Aorta (tissue), 5 donors: ENCODE data around the gene AICDA. TPM values are rescaled to one million over a fixed set of nuclear protein-coding genes. Genes with fewer than 3 reads are reported as not detected.
"Not testable (repeated sequence)": the region's sequence is repeated elsewhere in the genome, so short reads cannot be mapped to it uniquely, and the experiment has no call there.

Source experiments
- ATAC-seq: fragments of 200-7000 bp; cut with Tn5 transposase; one replicate; pipeline ENCODE4 v1.9.1; 2022; ENCODE audit warnings: moderate library complexity; ENCODE audit not compliant: low FRiP score
- DNase-seq, 2 donors: peaks; one replicate each; pipeline ENCODE4 v3.0.0-alpha.2; 2020
- H3K27ac ChIP-seq, 2 donors: one replicate each; pipeline ENCODE4 v1.5.1; 2013; ENCODE audit warnings: low read length in 2 of 2, mild to moderate bottlenecking in 2 of 2, moderate library complexity in 2 of 2, control low read depth in 1 of 2, inconsistent platforms in 1 of 2, low read depth in 1 of 2
- H3K27me3 ChIP-seq, 2 donors: one replicate each; pipeline ENCODE4 v1.6.1; 2013; ENCODE audit warnings: control low read depth in 1 of 2, low read length in 1 of 2, mild to moderate bottlenecking in 1 of 2, moderate library complexity in 1 of 2; ENCODE audit not compliant: insufficient read depth in 2 of 2, control insufficient read depth in 1 of 2
- H3K36me3 ChIP-seq, 2 donors: one replicate each; pipeline ENCODE4 v1.6.1; 2013; ENCODE audit warnings: control low read depth in 1 of 2, low read length in 1 of 2, mild to moderate bottlenecking in 1 of 2; ENCODE audit not compliant: insufficient read depth in 2 of 2, control insufficient read depth in 1 of 2
- H3K4me1 ChIP-seq, 2 donors: one replicate each; pipeline ENCODE4 v1.6.1; 2013; ENCODE audit warnings: low read length in 2 of 2, control low read depth in 1 of 2, mild to moderate bottlenecking in 1 of 2, moderate library complexity in 1 of 2; ENCODE audit not compliant: insufficient read depth in 2 of 2, control insufficient read depth in 1 of 2
- H3K4me3 ChIP-seq, 2 donors: one replicate each; pipeline ENCODE4 v1.5.1; 2013; ENCODE audit warnings: low read length in 2 of 2, control low read depth in 1 of 2, mild to moderate bottlenecking in 1 of 2
- H3K9me3 ChIP-seq: one replicate; pipeline ENCODE4 v1.6.1; 2013; ENCODE audit warnings: mild to moderate bottlenecking, low read length; ENCODE audit not compliant: control insufficient read depth
- WGBS, 2 donors: extraction: QIAGEN DNeasy Blood & Tissue Kit; methylation state at CpG; one replicate each; pipeline ENCODE4 v1.1.7; 2013; 5-methylcytosine and 5-hydroxymethylcytosine counted together
- intact Hi-C, 2 donors: fragments of 100-400 bp; cut with DNase I; formaldehyde crosslinking; loops; one replicate each; pipeline versions ENCODE4 v1.14.2 to v1.15.0; 2022
- polyA plus RNA-seq, 2 donors: library from polyadenylated mRNA; stranded (reverse); fragments of 200-250 nt; gene quantifications; one replicate each; pipeline ENCODE4 v1.2.3, GENCODE V29; 2013
- total RNA-seq, 2 donors: library from RNA; stranded (reverse); fragmentation: NEBNext Ultra II Directional; extraction: Animal tissue kit (Norgen Biotek cat#: 25700); gene quantifications; one replicate each; pipeline ENCODE4 v1.2.1, GENCODE V29; 2021
- donor health status: healthy with polysubstance abuse.
- donor health status: Bipolar disorder and iron deficiency.
- donor health status: DM: no; HTN: no; CAD: no.
- donor health status: DM: no; HTN: no; CAD: no.
- donor health status: DM: yes; HTN: yes; CAD: no.

AICDA gene
- total and polyA plus RNA-seq, 4 donors, result 0.23 to 1.1 (median 0.39) TPM; not detected in 1

DNA sequence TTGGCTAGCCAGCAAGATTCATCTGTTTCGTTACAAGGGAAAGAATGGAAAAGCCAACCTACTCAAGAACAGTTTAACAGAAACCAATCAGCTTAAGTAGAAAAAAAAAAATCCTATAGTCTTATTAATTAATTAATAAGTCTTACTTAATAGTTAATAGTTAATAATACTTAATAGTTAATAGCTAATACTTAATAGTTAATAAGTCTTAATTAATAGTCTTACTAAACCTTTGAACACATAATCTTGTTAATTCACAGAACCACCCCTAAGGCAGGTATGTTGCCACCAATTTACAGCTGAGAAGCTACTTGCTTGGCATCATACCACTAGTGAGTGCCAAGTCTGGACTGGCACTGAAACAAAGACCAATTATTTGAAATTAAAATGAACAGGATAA, 30.1 kb upstream of the AICDA start:
- intact Hi-C loops, result no loop called here
- no peak for DNase-seq
- Histone ChIP-seq H3K36me3 (no peaks in the 10 kb centered on the region), H3K27ac (no peak overlapping the region), H3K4me1 (no peaks in the 10 kb centered on the region), H3K9me3 (no peaks in the 10 kb centered on the region), H3K27me3 (no peaks in the 10 kb centered on the region), H3K4me3 (no peak overlapping the region)
- no peak for ATAC-seq
- WGBS, 2 donors, result 90 to 100% methylated on average over 1 of the region's 1 CpG

- ATAC-seq, result no peak
- WGBS, 2 donors, result 90 to 95% methylated on average over 2 of the region's 2 CpGs
- DNase-seq, result no peak
- Histone ChIP-seq H3K27ac (no peak overlapping the region), H3K36me3 (no peaks in the 10 kb centered on the region), H3K27me3 (no peaks in the 10 kb centered on the region), H3K9me3 (no peaks in the 10 kb centered on the region), H3K4me3 (no peak overlapping the region), H3K4me1 (no peaks in the 10 kb centered on the region)
- intact Hi-C loops, result no loop called here
Measured at GRCh38 chr12:8639936-8640335, 27.3 kb upstream of the AICDA start.

DNA sequence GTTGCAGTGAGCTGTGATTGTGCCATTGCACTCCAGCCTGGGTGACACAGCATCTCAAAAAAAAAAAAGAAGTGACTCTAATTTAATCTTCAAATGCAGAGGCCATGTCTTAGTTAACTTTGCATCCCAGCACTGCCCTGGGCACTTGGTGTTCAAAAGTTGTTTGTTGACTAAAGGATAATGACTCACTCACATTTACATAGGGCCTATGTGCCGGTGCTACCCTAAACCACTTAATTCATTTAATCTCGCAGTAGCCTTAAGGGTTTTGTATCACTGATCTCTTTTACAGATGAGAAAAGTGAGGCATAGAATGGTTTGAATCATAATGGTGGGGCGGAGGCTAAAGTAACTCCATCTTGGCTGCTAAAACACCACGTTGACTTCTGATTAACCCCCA, 26.3 kb upstream of the AICDA start:
- Histone ChIP-seq H3K9me3 (no peaks in the 10 kb centered on the region), H3K4me3 (no peak overlapping the region), H3K27me3 (no peaks in the 10 kb centered on the region), H3K36me3 (no peaks in the 10 kb centered on the region), H3K27ac (no peak overlapping the region), H3K4me1 (no peaks in the 10 kb centered on the region)
- no peak for DNase-seq
- 87 to 91% methylated on average over 4 of the region's 4 CpGs for WGBS, 2 donors
- intact Hi-C loops, result no loop called here
- ATAC-seq, result no peak

DNA sequence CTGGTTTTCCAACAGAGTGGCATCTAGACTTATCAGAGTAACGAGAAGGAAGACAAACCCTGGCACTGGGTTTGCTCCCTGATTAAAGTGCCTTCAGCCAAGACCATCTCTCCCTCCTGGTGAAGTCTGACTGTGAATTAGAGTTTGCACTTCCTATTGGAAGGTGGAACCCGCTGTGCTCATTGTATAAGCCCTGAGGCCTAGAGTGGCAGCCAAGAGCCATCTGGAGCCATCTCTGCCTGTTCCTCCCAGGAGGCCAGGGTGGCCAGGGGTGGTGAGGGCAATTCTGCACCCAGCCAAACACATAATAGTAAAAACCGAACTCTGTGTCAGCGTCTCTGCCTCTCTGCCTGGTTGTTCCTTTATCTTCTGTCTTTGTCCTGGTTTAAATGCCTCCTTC, 25.0 kb upstream of the AICDA start:
- Histone ChIP-seq H3K27ac (no peak overlapping the region), H3K4me3 (no peak overlapping the region), H3K4me1 (no peaks in the 10 kb centered on the region), H3K27me3 (no peaks in the 10 kb centered on the region), H3K36me3 (no peaks in the 10 kb centered on the region), H3K9me3 (no peaks in the 10 kb centered on the region)
- WGBS, 2 donors, result 77 to 78% methylated on average over 4 of the region's 4 CpGs
- intact Hi-C loops, result no loop called here
- DNase-seq, result no peak
- ATAC-seq, result no peak

GRCh38 chr12:8637244-8637643, 24.6 kb upstream of the AICDA start:
- Histone ChIP-seq H3K36me3 (no peaks in the 10 kb centered on the region), H3K9me3 (no peaks in the 10 kb centered on the region), H3K4me1 (no peaks in the 10 kb centered on the region), H3K4me3 (no peak overlapping the region), H3K27me3 (no peaks in the 10 kb centered on the region), H3K27ac (no peak overlapping the region)
- DNase-seq, result no peak
- intact Hi-C loops, result no loop called here
- no peak for ATAC-seq
- WGBS, 2 donors, result 95 to 96% methylated on average over 7 of the region's 7 CpGs

DNA sequence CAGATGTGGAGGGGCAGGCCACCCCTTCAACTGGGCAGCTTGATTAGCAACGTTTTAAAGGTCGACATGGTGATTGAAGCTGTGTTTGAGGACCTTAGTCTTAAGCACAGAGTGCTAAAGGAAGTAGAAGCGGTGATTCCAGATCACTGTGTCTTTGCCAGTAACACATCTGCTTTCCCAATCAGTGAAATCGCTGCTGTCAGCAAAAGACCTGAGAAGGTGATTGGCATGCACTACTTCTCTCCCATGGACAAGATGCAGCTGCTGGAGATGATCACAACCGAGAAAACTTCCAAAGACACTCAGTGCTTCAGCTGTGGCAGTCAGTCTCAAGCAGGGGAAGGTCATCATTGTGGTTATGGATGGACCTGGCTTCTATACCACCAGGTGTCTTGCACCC, 23.9 kb upstream of the AICDA start:
- ATAC-seq (no peak), DNase-seq (no peak)
- H3K36me3 ChIP-seq, result no peaks in the 10 kb centered on the region
- no peak overlapping the region for H3K27ac ChIP-seq
- no peaks in the 10 kb centered on the region for H3K9me3 ChIP-seq
- no peaks in the 10 kb centered on the region for H3K4me1 ChIP-seq
- 69 to 79% methylated on average over 5 of the region's 5 CpGs for WGBS, 2 donors
- intact Hi-C loops, result no loop called here
- no peak overlapping the region for H3K4me3 ChIP-seq
- H3K27me3 ChIP-seq, result no peaks in the 10 kb centered on the region

GRCh38 chr12:8636007-8636346, 23.3 kb upstream of the AICDA start:
- H3K4me3 ChIP-seq, H3K9me3 ChIP-seq, DNase-seq, intact Hi-C loops, H3K27me3 ChIP-seq, H3K27ac ChIP-seq, H3K4me1 ChIP-seq, ATAC-seq, H3K36me3 ChIP-seq: not testable (repeated sequence)
- 81 to 87% methylated on average over 8 of the region's 8 CpGs for WGBS, 2 donors

- H3K27me3 ChIP-seq, DNase-seq: not testable (repeated sequence)
Measured at GRCh38 chr12:8635342-8636006, 22.8 kb upstream of the AICDA start.

GRCh38 chr12:8630131-8630530, 17.5 kb upstream of the AICDA start:
- Histone ChIP-seq H3K4me3 (no peak overlapping the region), H3K36me3 (no peaks in the 10 kb centered on the region), H3K27ac (no peak overlapping the region), H3K4me1 (no peaks in the 10 kb centered on the region), H3K27me3 (no peaks in the 10 kb centered on the region), H3K9me3 (no peaks in the 10 kb centered on the region)
- ATAC-seq (no peak), DNase-seq (no peak)
- 77 to 78% methylated on average over 4 of the region's 4 CpGs for WGBS, 2 donors
- intact Hi-C loops, result no loop called here

More at GRCh38 chr12:8635342-8636006, 22.8 kb upstream of the AICDA start:
- intact Hi-C loops, H3K36me3 ChIP-seq, ATAC-seq, H3K27ac ChIP-seq, H3K9me3 ChIP-seq, H3K4me3 ChIP-seq, H3K4me1 ChIP-seq: not testable (repeated sequence)
- 81 to 86% methylated on average over 9 of the region's 9 CpGs for WGBS, 2 donors
